ENCODE data around the gene ING4.

DNA sequence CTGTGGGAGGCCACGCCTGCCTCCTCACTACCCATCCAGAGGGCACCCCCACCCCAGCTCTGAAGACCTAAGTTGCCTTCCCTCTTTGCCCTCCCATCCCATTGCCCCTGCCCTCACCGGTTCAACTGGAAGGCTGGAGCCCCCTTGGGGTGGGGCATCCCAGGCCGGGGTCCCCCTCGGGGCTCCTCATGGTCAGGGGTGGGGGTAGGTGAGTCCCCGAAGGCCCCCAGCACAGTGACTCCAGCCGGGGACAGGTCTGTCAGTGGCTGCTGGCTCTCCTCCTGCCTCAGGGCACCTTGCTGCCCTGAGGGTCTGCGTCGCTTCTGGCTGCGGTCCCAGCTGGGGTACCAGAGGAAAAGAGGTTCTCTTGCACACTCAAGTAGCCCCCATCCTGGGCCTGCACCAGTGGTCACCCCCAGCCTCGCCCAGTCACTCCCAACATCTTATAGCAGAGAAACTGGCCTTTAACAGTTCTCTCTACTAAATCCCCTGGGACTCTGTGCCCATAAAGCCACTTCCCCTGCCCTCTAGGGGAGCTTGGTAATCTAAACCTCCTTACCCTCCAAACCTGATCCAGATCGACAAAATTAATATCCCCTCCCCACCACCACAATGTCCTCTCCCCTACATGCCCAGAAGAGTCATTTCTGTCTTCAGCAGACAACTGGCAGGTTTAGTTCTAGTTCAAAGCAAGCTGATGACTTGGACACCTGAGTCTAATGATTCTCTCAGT lies 32.6 kb upstream of the ING4 start:
- TF ChIP-seq CTCF (conservative IDR thresholded peaks at IDR 0.05 in 1 of 2, IDR thresholded peaks at IDR 0.05 in 1 of 2; ENCODE audit: extremely low read depth in 1 of 2, insufficient read depth in 1 of 2, low read depth in 1 of 2, low read length in 2 of 2) (no peak), EZH2 (IDR thresholded peaks at IDR 0.05; ENCODE audit: borderline replicate concordance, low read length) (no peak)

Data from mammary epithelial cell (primary cell).